PC-9 (cell line): ENCODE data around the gene FAM114A2. TPM values are rescaled to one million over a fixed set of nuclear protein-coding genes. Genes with fewer than 3 reads are reported as not detected.

Experiments
- BruUV-seq: library from RNA; stranded (reverse); fragments of 400-500 nt; replicated peaks from 2 replicates; lab custom pipeline; 2021; lab: Mats Ljungman, UMichigan
- CTCF ChIA-PET: fragments of 300-600 bp; sonication (Branson Sonifier 250); formaldehyde crosslinking; loops from one replicate; lab custom pipeline; 2022; ENCODE audit warnings: antibody characterized with exemption; lab: Charles Lee
- POLR2A ChIA-PET: fragments of 300-600 bp; sonication (Branson Sonifier 250); formaldehyde crosslinking; loops from one replicate; lab custom pipeline; 2022; ENCODE audit warnings: antibody characterized with exemption; ENCODE audit not compliant: unreplicated experiment; lab: Charles Lee
- DNase-seq, 2 experiments: peaks; one replicate each; pipeline versions ENCODE4 v3.0.0 to v3.0.0-alpha.2; 2015 to 2022; ENCODE audit warnings: mixed read lengths in 1 of 2
- H2AFZ ChIP-seq: fragments of 200-600 bp; sonication (generic); 2 replicates; pipeline ENCODE4 v1.8.1; 2017; ENCODE audit warnings: antibody characterized with exemption
- H3F3A ChIP-seq: fragments of 200-600 bp; sonication (generic); 2 replicates; pipeline ENCODE4 v1.8.1; 2017; ENCODE audit warnings: antibody characterized with exemption, mild to moderate bottlenecking, low read depth; ENCODE audit not compliant: insufficient read depth
- H3K27ac ChIP-seq: fragments of 200-600 bp; sonication (generic); 2 replicates; pipeline ENCODE4 v1.6.1; 2016; ENCODE audit warnings: mixed run types
- H3K27me3 ChIP-seq: fragments of 200-600 bp; sonication (generic); 2 replicates; pipeline ENCODE4 v1.6.1; 2016; ENCODE audit warnings: low read depth, mixed run types; ENCODE audit not compliant: insufficient read depth
- H3K36me3 ChIP-seq: fragments of 200-600 bp; sonication (generic); 2 replicates; pipeline ENCODE4 v1.6.1; 2016; ENCODE audit warnings: low read depth, mixed run types
- H3K4me1 ChIP-seq: fragments of 200-600 bp; sonication (generic); replicated peaks from 2 replicates; pipeline ENCODE4 v1.6.1; 2016; ENCODE audit warnings: mixed run types; ENCODE audit not compliant: insufficient read depth
- H3K4me2 ChIP-seq: fragments of 200-600 bp; sonication (generic); 2 replicates; pipeline ENCODE4 v1.6.1; 2017; ENCODE audit warnings: mixed run types
- H3K4me3 ChIP-seq: fragments of 200-600 bp; sonication (generic); 2 replicates; pipeline ENCODE4 v1.6.1; 2016; ENCODE audit warnings: mixed run types
- H3K79me2 ChIP-seq: fragments of 200-600 bp; sonication (generic); 2 replicates; pipeline ENCODE4 v1.6.1; 2017; ENCODE audit warnings: low read depth, mixed run types
- H3K9me2 ChIP-seq: fragments of 200-600 bp; sonication (generic); 2 replicates; pipeline ENCODE4 v1.8.1; 2017; ENCODE audit warnings: mild to moderate bottlenecking; ENCODE audit not compliant: insufficient read depth
- H3K9me3 ChIP-seq: fragments of 200-600 bp; sonication (generic); 2 replicates; pipeline ENCODE4 v1.8.1; 2016; ENCODE audit warnings: low read depth; ENCODE audit not compliant: insufficient read depth
- H4K20me1 ChIP-seq: fragments of 200-600 bp; sonication (generic); 2 replicates; pipeline ENCODE4 v1.8.1; 2017; ENCODE audit not compliant: insufficient read depth
- EZH2 ChIP-seq: fragments of 200-600 bp; sonication (generic); IDR thresholded peaks from 2 replicates; pipeline ENCODE4 v1.8.0; 2017; ENCODE audit warnings: antibody characterized with exemption, low read depth
- intact Hi-C: fragments of 100-400 bp; cut with micrococcal nuclease; formaldehyde crosslinking; loops from one replicate; pipeline ENCODE4 v1.10.0; 2022; ENCODE audit not compliant: unreplicated experiment
- total RNA-seq: library from RNA; stranded (reverse); gene quantifications from 2 replicates; pipeline ENCODE4 v1.2.3, GENCODE V29; 2021
- TF ChIP-seq, protein P1 (sequence below): fragments of 200-600 bp; sonication (generic); conservative IDR thresholded peaks from 2 replicates; pipeline ENCODE4 v1.6.1; 2017; ENCODE audit warnings: mixed run types, antibody characterized with exemption, mild to moderate bottlenecking, moderate library complexity

Gene FAM114A2
- total RNA-seq, 1 experiment from 2014 or later, result 18.9 TPM

DNA sequence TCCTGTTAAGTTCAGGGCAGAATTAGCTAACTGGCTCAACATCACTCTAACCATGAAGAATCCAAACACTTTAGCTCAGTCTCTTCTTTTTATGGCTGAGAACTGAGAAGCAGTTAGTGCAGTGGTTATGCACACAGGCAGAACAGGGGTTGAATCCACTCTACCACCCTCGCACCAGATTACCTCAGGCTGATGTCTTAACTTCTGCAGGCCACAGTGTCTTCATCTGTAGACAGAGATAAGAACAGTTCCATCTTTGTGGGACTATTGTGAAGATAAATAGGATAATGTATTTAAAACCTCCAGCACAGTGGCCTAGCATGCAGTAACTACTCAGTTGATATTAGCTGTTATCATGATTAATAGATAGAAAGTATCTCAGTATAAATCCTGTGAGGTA lies 54.8 kb downstream of the FAM114A2 start:
- no peak overlapping the region for H3K4me3 ChIP-seq

DNA sequence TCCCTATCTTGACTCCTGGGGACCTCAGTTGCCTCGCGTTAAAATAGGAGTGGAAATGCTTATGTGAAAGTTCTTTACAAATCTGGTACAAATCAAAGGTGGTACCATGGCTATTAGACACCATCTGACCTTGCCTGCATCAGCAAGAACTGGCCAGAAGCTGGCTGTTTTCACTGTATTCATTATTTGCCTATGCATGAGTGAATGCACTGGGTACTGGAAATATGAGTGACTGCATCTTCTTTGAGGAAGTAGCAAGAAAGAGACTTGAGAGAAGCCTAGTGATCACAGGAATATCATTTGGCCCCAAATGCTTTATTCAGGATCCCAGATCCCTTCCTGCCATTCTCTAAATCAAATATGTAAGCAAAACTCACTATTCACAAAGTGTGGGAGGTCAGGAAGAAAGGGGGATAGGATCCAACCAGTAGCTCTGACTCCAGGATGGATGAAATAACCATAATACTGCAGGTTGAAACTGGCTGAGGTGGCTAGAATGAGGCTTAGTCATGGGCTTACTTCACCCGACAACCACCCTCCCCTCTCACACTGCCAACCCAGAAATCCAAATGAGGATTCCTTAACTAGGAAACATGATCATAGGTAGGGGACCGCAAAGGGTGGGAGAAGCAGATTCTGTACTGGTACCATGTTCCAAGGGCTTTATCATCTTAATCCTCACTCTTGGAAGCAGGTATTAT lies 56.7 kb downstream of the FAM114A2 start:
- BruUV-seq, result no TSS peak
- no peak for TF ChIP-seq EZH2
- TF ChIP-seq, protein P1, sequence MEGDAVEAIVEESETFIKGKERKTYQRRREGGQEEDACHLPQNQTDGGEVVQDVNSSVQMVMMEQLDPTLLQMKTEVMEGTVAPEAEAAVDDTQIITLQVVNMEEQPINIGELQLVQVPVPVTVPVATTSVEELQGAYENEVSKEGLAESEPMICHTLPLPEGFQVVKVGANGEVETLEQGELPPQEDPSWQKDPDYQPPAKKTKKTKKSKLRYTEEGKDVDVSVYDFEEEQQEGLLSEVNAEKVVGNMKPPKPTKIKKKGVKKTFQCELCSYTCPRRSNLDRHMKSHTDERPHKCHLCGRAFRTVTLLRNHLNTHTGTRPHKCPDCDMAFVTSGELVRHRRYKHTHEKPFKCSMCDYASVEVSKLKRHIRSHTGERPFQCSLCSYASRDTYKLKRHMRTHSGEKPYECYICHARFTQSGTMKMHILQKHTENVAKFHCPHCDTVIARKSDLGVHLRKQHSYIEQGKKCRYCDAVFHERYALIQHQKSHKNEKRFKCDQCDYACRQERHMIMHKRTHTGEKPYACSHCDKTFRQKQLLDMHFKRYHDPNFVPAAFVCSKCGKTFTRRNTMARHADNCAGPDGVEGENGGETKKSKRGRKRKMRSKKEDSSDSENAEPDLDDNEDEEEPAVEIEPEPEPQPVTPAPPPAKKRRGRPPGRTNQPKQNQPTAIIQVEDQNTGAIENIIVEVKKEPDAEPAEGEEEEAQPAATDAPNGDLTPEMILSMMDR, result no peak
- intact Hi-C loops, result loop anchor here (5.0 kb wide), 1 partner anchor 420 kb away; no protein-coding TSS in a partner anchor

More for the DNA sequence above, 54.8 kb downstream of the FAM114A2 start:
- TF ChIP-seq EZH2, result no peak
- TF ChIP-seq, protein P1, result no peak
- CTCF ChIA-PET, result no interaction called here
- H3K27ac ChIP-seq, result no peak overlapping the region
- no peaks in the 10 kb centered on the region for H3K27me3 ChIP-seq
- H3K9me3 ChIP-seq, result no peaks in the 10 kb centered on the region
- peaks cover 18% of the 10 kb centered on the region for H3K4me1 ChIP-seq
- intact Hi-C loops, result loop anchor here (5.0 kb wide), 1 partner anchor 418 kb away; no protein-coding TSS in a partner anchor
- H3F3A ChIP-seq, result peaks cover 3% of the 10 kb centered on the region; the same call in 1 of the 2 replicates
- H3K79me2 ChIP-seq, result no peaks in the 10 kb centered on the region
- DNase-seq, result no peak
- no peaks in the 10 kb centered on the region for H3K9me2 ChIP-seq
- H4K20me1 ChIP-seq, result no peaks in the 10 kb centered on the region
- POLR2A ChIA-PET, result no interaction called here
- H3K36me3 ChIP-seq, result no peaks in the 10 kb centered on the region
- no peak overlapping the region for H3K4me2 ChIP-seq
- BruUV-seq, result no TSS peak
- no peak overlapping the region for H2AFZ ChIP-seq

GRCh38 chr5:153979028-153979783 lies 59.5 kb downstream of the FAM114A2 start:
- DNase-seq, result no peak
- Histone ChIP-seq H2AFZ (no peak overlapping the region), H3K9me2 (no peaks in the 10 kb centered on the region), H3K27ac (no peak overlapping the region), H3K36me3 (no peaks in the 10 kb centered on the region), H3K79me2 (no peaks in the 10 kb centered on the region), H3K9me3 (no peaks in the 10 kb centered on the region), H3K4me1 (no peaks in the 10 kb centered on the region), H3K27me3 (no peaks in the 10 kb centered on the region), H4K20me1 (no peaks in the 10 kb centered on the region), H3F3A (no peaks in the 10 kb centered on the region), H3K4me2 (no peak overlapping the region), H3K4me3 (no peak overlapping the region)
- POLR2A ChIA-PET, result no interaction called here
- no TSS peak for BruUV-seq
- CTCF ChIA-PET, result no interaction called here
- no peak for TF ChIP-seq EZH2
- TF ChIP-seq, protein P1, result no peak
- intact Hi-C loops, result loop anchor here (5.0 to 10.0 kb wide), 2 partner anchors 93 to 836 kb away; no protein-coding TSS in a partner anchor

More for the DNA sequence above, 56.7 kb downstream of the FAM114A2 start:
- Histone ChIP-seq H3F3A (peaks cover 3% of the 10 kb centered on the region; the same call in 1 of the 2 replicates), H3K4me2 (no peak overlapping the region), H3K4me1 (peaks cover 4% of the 10 kb centered on the region; the same call in 1 of the 2 replicates), H4K20me1 (no peaks in the 10 kb centered on the region), H3K27ac (no peak overlapping the region), H3K27me3 (no peaks in the 10 kb centered on the region), H3K9me3 (no peaks in the 10 kb centered on the region), H3K9me2 (no peaks in the 10 kb centered on the region), H3K4me3 (no peak overlapping the region), H2AFZ (no peak overlapping the region), H3K79me2 (no peaks in the 10 kb centered on the region), H3K36me3 (no peaks in the 10 kb centered on the region)
- no peak for DNase-seq
- CTCF ChIA-PET, result no interaction called here
- POLR2A ChIA-PET, result no interaction called here
